K562 (cell line): ENCODE measurements around the gene TTBK1. TPM values are rescaled to one million over a fixed set of nuclear protein-coding genes. Genes with fewer than 3 reads are reported as not detected.
A peak's percentile ranks its signal among the peaks of the same experiment; 100 is the strongest.

Experiments used
- BHLHE40 ChIP-seq: IDR thresholded peaks from 2 replicates; pipeline ENCODE4 v1.6.1; 2011; ENCODE audit warnings: low read length, improper control_type of control experiment
- E4F1 ChIP-seq: fragments of 250-450 bp; sonication (Bioruptor Pico); IDR thresholded peaks from 2 replicates; pipeline ENCODE4 v1.5.0; 2021; ENCODE audit warnings: mild to moderate bottlenecking, borderline replicate concordance
- EP400 ChIP-seq: fragments of 450-650 bp; IDR thresholded peaks from 2 replicates; pipeline ENCODE4 v1.6.1; 2017; ENCODE audit warnings: antibody characterized with exemption, mild to moderate bottlenecking, moderate library complexity
- ILF3 ChIP-seq: fragments of 450-650 bp; IDR thresholded peaks from 2 replicates; pipeline ENCODE4 v1.6.1; 2018; ENCODE audit warnings: antibody characterized with exemption, mild to moderate bottlenecking, moderate library complexity, borderline replicate concordance
- JUND ChIP-seq, 2 experiments: IDR thresholded peaks; 2 replicates in 1 of 2; 3 replicates in 1 of 2; pipeline ENCODE4 v1.6.1; 2011; ENCODE audit warnings: borderline replicate concordance in 2 of 2, low read depth in 2 of 2, low read length in 2 of 2, improper control_type of control experiment in 1 of 2, missing biosample characterization in 1 of 2, missing genetic modification characterization in 1 of 2, missing genetic modification reagents in 1 of 2
- MCM2 ChIP-seq: fragments of 450-650 bp; IDR thresholded peaks from 2 replicates; pipeline ENCODE4 v1.6.1; 2017; ENCODE audit warnings: low read depth, mild to moderate bottlenecking
- SAP30 ChIP-seq: fragments of 200-600 bp; sonication (generic); IDR thresholded peaks from 2 replicates; pipeline ENCODE4 v1.6.1; 2012; ENCODE audit warnings: borderline replicate concordance, low read depth, mild to moderate bottlenecking, moderate library complexity, low read length, control low read depth, inconsistent platforms; ENCODE audit not compliant: insufficient read depth, poor library complexity, severe bottlenecking
- SIX5 ChIP-seq, 2 experiments: IDR thresholded peaks; 2 replicates each; pipeline ENCODE4 v1.6.1; 2011; ENCODE audit warnings: low read length in 2 of 2, borderline replicate concordance in 1 of 2, low read depth in 1 of 2, mild to moderate bottlenecking in 1 of 2, moderate library complexity in 1 of 2; ENCODE audit not compliant: insufficient read depth in 1 of 2
- TEAD1 ChIP-seq, 2 experiments: fragments of 450-650 bp in 1 of 2; sonication (generic) in 1 of 2; formaldehyde crosslinking; IDR thresholded peaks; 2 replicates each; pipeline versions ENCODE4 v1.4.0 to v1.8.0; 2020 to 2022; ENCODE audit warnings: mild to moderate bottlenecking in 2 of 2, missing genetic modification reagents in 1 of 2
- THRB ChIP-seq: fragments of 450-650 bp; formaldehyde crosslinking; conservative IDR thresholded peaks from 2 replicates; pipeline ENCODE4 v1.4.0; 2022; ENCODE audit warnings: mild to moderate bottlenecking, missing genetic modification characterization
- ZFPM2 ChIP-seq: fragments of 250-450 bp; sonication (Bioruptor Pico); IDR thresholded peaks from 2 replicates; pipeline ENCODE4 v1.5.1; 2022; ENCODE audit warnings: mild to moderate bottlenecking
- ZNF324 ChIP-seq: fragments of 250-450 bp; sonication (Bioruptor Pico); IDR thresholded peaks from 2 replicates; pipeline ENCODE4 v1.4.0; 2020; ENCODE audit warnings: mild to moderate bottlenecking
- ZNF407 ChIP-seq: fragments of 450-650 bp; IDR thresholded peaks from 2 replicates; pipeline ENCODE4 v1.6.1; 2016; ENCODE audit warnings: low read depth
- polyA plus RNA-seq, 8 experiments: library from polyadenylated mRNA; depleted of rRNA in 4 of 8; stranded (reverse) in 5 of 8; unstranded in 3 of 8; fragments of >200 nt; fragmentation: Nextera tagmentation in 2 of 8; fragmentation: Illumina TruSeq in 1 of 8; extraction: Ambion mirVana in 2 of 8; extraction: Trizol in 1 of 8; gene quantifications; 2 replicates each; pipeline versions ENCODE4 v1.2.1 to v1.2.3, GENCODE V29; 2011 to 2014; ENCODE audit warnings: inconsistent platforms in 1 of 8, missing spikeins in 1 of 8
- total RNA-seq, 7 experiments: library from RNA; depleted of rRNA in 6 of 7; stranded (reverse); fragments of >200 nt in 6 of 7; fragmentation: Illumina TruSeq in 2 of 7; extraction: Trizol in 2 of 7; gene quantifications; 2 replicates each; pipeline versions ENCODE4 v1.2.1 to v1.2.3, GENCODE V29; 2011 to 2021; ENCODE audit warnings: low replicate concordance in 1 of 7

Gene TTBK1
- total and polyA plus RNA-seq, 9 of the 15 experiments (the other 6 are each of a cell fraction or from before 2014, with no cell fraction given), result not detected

- no peak for TF ChIP-seq ZNF407
- peak; percentile 88 for TF ChIP-seq SAP30
- no peak for TF ChIP-seq ZNF324
- TF ChIP-seq ZFPM2 (CRISPR knock-in tag), result 0 out of 2 replicates have a peak, but pooled peaks have one; percentile 85
- no peak for TF ChIP-seq SIX5 (IDR thresholded peaks at IDR 0.05; ENCODE audit: borderline replicate concordance in 1 of 2, insufficient read depth in 1 of 2, low read depth in 1 of 2, low read length in 2 of 2)
- no peak; the same call in 1 of the 2 replicates for TF ChIP-seq E4F1 (CRISPR knock-in tag)
- TF ChIP-seq MCM2, result no peak
- peak; percentile 95 for TF ChIP-seq BHLHE40
- TF ChIP-seq THRB (CRISPR knock-in tag), result no peak
- peak; percentile 65 for TF ChIP-seq JUND (IDR thresholded peaks at IDR 0.05; ENCODE audit: borderline replicate concordance, low read depth, low read length)
- no peak; the same call in 2 of the 3 replicates for TF ChIP-seq JUND (tag; IDR thresholded peaks at IDR 0.05; ENCODE audit: borderline replicate concordance, low read depth, low read length)
- TF ChIP-seq TEAD1 (CRISPR knock-in tag; IDR thresholded peaks at IDR 0.05), result peak; percentile 60 to 93; a peak in 1 of 4 replicates
- peak; percentile 91; the same call in 1 of the 2 replicates for TF ChIP-seq EP400
- TF ChIP-seq ILF3, result peak; percentile 97
Observed at GRCh38 chr6:43228951-43229802, 14.1 kb upstream of the TTBK1 start, which contains the start of gene DNPH1 (continued).
